PFSK-1 (cell line): Measurements from ENCODE around the gene ANKRD17.

Experiments used
- FOXP2 ChIP-seq: optimal IDR thresholded peaks from 2 replicates; pipeline ENCODE3; 2011; ENCODE audit warnings: borderline replicate concordance, control low read depth, inconsistent platforms; ENCODE audit not compliant: insufficient read depth; ENCODE audit errors: extremely low read length, extremely low read depth
- POLR2AphosphoS5 ChIP-seq: IDR thresholded peaks from 2 replicates; pipeline ENCODE4 v1.6.1; 2012; ENCODE audit warnings: low read depth, mild to moderate bottlenecking, control low read depth, low read length, moderate library complexity
- SIN3A ChIP-seq: IDR thresholded peaks from 2 replicates; pipeline ENCODE4 v1.6.1; 2012; ENCODE audit warnings: mild to moderate bottlenecking, low read length, moderate library complexity, borderline replicate concordance; ENCODE audit not compliant: insufficient read depth
- TAF1 ChIP-seq: IDR thresholded peaks from 2 replicates; pipeline ENCODE4 v1.6.1; 2012; ENCODE audit warnings: low read length, control low read depth, borderline replicate concordance; ENCODE audit not compliant: insufficient read depth
- TF ChIP-seq, protein P1 (sequence below), 2 experiments: IDR thresholded peaks; 2 replicates each; pipeline versions ENCODE4 v1.6.1 to v1.8.0; 2011 to 2012; ENCODE audit warnings: low read depth in 2 of 2, low read length in 2 of 2, control low read depth in 1 of 2, inconsistent platforms in 1 of 2, mild to moderate bottlenecking in 1 of 2, moderate library complexity in 1 of 2; ENCODE audit not compliant: insufficient read depth in 1 of 2

Gene ANKRD17

GRCh38 chr4:73212982-73213730 is 45.4 kb downstream of the ANKRD17 start:
- no peak for TF ChIP-seq FOXP2
- TF ChIP-seq, protein P1, sequence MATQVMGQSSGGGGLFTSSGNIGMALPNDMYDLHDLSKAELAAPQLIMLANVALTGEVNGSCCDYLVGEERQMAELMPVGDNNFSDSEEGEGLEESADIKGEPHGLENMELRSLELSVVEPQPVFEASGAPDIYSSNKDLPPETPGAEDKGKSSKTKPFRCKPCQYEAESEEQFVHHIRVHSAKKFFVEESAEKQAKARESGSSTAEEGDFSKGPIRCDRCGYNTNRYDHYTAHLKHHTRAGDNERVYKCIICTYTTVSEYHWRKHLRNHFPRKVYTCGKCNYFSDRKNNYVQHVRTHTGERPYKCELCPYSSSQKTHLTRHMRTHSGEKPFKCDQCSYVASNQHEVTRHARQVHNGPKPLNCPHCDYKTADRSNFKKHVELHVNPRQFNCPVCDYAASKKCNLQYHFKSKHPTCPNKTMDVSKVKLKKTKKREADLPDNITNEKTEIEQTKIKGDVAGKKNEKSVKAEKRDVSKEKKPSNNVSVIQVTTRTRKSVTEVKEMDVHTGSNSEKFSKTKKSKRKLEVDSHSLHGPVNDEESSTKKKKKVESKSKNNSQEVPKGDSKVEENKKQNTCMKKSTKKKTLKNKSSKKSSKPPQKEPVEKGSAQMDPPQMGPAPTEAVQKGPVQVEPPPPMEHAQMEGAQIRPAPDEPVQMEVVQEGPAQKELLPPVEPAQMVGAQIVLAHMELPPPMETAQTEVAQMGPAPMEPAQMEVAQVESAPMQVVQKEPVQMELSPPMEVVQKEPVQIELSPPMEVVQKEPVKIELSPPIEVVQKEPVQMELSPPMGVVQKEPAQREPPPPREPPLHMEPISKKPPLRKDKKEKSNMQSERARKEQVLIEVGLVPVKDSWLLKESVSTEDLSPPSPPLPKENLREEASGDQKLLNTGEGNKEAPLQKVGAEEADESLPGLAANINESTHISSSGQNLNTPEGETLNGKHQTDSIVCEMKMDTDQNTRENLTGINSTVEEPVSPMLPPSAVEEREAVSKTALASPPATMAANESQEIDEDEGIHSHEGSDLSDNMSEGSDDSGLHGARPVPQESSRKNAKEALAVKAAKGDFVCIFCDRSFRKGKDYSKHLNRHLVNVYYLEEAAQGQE (IDR thresholded peaks at IDR 0.05; ENCODE audit: insufficient read depth in 1 of 2, low read depth in 2 of 2, low read length in 2 of 2): no peak
- no peak for TF ChIP-seq POLR2AphosphoS5
- no peak for TF ChIP-seq TAF1
- no peak for TF ChIP-seq SIN3A

DNA sequence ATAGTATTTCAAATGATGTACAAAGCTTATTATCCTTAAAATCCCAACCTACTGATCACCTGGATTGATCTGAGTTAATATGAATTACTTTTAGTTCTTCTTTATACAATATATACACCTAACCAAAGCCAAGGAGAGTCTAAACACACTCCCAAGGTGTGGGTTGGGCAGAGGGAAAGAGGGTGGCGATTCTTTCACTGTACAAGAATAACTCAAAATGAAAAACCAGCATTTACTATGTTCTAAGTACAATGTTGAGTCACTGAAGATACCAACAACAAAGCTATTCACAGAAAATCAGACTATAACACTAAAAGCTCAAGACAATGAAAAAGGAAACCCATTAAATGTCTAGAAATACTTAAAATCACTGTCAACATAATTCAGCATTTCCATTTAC is 46.6 kb downstream of the ANKRD17 start:
- TF ChIP-seq SIN3A: no peak
- no peak for TF ChIP-seq FOXP2
- TF ChIP-seq, protein P1 (IDR thresholded peaks at IDR 0.05; ENCODE audit: insufficient read depth in 1 of 2, low read depth in 2 of 2, low read length in 2 of 2): no peak
- TF ChIP-seq POLR2AphosphoS5: no peak
- TF ChIP-seq TAF1: no peak

DNA sequence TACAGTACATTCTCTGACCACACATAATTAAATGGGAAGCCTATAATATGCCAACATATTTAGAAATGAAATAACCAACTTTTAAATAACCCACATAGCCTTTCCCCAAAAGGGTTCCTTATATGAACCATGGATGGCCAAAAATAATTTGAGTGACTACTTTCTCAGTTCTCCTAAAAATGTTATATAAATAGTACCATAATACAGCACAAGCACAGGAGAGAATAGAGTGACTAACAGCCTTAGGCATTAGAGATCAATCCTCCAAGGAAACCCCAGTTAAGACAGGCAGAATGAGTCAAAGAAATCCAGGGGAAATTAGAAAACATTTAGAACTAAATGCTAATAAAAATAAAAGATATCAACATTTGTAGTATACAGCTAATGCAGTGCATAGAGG is 50.2 kb downstream of the ANKRD17 start:
- TF ChIP-seq, protein P1 (IDR thresholded peaks at IDR 0.05; ENCODE audit: insufficient read depth in 1 of 2, low read depth in 2 of 2, low read length in 2 of 2): no peak
- TF ChIP-seq SIN3A (no peak), FOXP2 (no peak), POLR2AphosphoS5 (no peak), TAF1 (no peak)

GRCh38 chr4:73206236-73206635 is 52.4 kb downstream of the ANKRD17 start:
- TF ChIP-seq FOXP2 (no peak), SIN3A (no peak), POLR2AphosphoS5 (no peak), TAF1 (no peak)
- TF ChIP-seq, protein P1 (IDR thresholded peaks at IDR 0.05; ENCODE audit: insufficient read depth in 1 of 2, low read depth in 2 of 2, low read length in 2 of 2): no peak
